Osteoblast (primary cell): Measurements from ENCODE around the gene GALNS. TPM values are rescaled to one million over a fixed set of nuclear protein-coding genes. Genes with fewer than 3 reads are reported as not detected.
A peak's percentile ranks its signal among the peaks of the same experiment; 100 is the strongest.

ENCODE experiments used
- DNase-seq: peaks from one replicate; pipeline ENCODE4 v3.0.0; 2011; ENCODE audit warnings: low spot score, mixed read lengths; ENCODE audit not compliant: insufficient read length; ENCODE audit errors: missing footprints
- H2AFZ ChIP-seq: 2 replicates; pipeline ENCODE4 v1.6.0; 2011; ENCODE audit warnings: mild to moderate bottlenecking, low read length
- H3K27ac ChIP-seq: 2 replicates; pipeline ENCODE4 v1.5.1; 2011; ENCODE audit warnings: mild to moderate bottlenecking, low read depth, low read length, moderate library complexity
- H3K27me3 ChIP-seq: 2 replicates; pipeline ENCODE4 v1.6.0; 2012; ENCODE audit warnings: mild to moderate bottlenecking, control low read depth, inconsistent platforms, low read length, moderate library complexity; ENCODE audit not compliant: insufficient read depth
- H3K36me3 ChIP-seq: 2 replicates; pipeline ENCODE4 v1.5.1; 2011; ENCODE audit warnings: mild to moderate bottlenecking, low read length, control low read depth, moderate library complexity; ENCODE audit not compliant: insufficient read depth
- H3K4me1 ChIP-seq: 2 replicates; pipeline ENCODE4 v1.5.1; 2011; ENCODE audit warnings: mild to moderate bottlenecking, low read length, control low read depth, moderate library complexity; ENCODE audit not compliant: insufficient read depth
- H3K4me2 ChIP-seq: 2 replicates; pipeline ENCODE4 v1.6.0; 2011; ENCODE audit warnings: mild to moderate bottlenecking, low read length; ENCODE audit not compliant: insufficient read depth
- H3K4me3 ChIP-seq: fragments of 200-600 bp; sonication (generic); 3 replicates; pipeline ENCODE4 v1.5.1; 2012; ENCODE audit warnings: mild to moderate bottlenecking, low read length, inconsistent platforms; ENCODE audit not compliant: insufficient read depth
- H3K79me2 ChIP-seq: 2 replicates; pipeline ENCODE4 v1.6.0; 2012; ENCODE audit warnings: mild to moderate bottlenecking, low read length, control low read depth, inconsistent platforms; ENCODE audit not compliant: insufficient read depth
- H3K9me3 ChIP-seq: 2 replicates; pipeline ENCODE4 v1.5.1; 2011; ENCODE audit warnings: low read depth, low read length, control low read depth
- H4K20me1 ChIP-seq: 2 replicates; pipeline ENCODE4 v1.6.0; 2012; ENCODE audit warnings: mild to moderate bottlenecking, low read length, control low read depth; ENCODE audit not compliant: insufficient read depth
- total RNA-seq: library from RNA; depleted of rRNA; stranded (reverse); fragments of >200 nt; gene quantifications from 2 replicates; pipeline ENCODE4 v1.2.3, GENCODE V29; 2012
- TF ChIP-seq, protein P1 (sequence below): IDR thresholded peaks from 2 replicates; pipeline ENCODE4 v1.5.1; 2011; ENCODE audit warnings: mild to moderate bottlenecking, low read depth, low read length, moderate library complexity; ENCODE audit errors: extremely low read depth

Gene GALNS
- total RNA-seq, 1 donor, result 48.1 TPM

DNA sequence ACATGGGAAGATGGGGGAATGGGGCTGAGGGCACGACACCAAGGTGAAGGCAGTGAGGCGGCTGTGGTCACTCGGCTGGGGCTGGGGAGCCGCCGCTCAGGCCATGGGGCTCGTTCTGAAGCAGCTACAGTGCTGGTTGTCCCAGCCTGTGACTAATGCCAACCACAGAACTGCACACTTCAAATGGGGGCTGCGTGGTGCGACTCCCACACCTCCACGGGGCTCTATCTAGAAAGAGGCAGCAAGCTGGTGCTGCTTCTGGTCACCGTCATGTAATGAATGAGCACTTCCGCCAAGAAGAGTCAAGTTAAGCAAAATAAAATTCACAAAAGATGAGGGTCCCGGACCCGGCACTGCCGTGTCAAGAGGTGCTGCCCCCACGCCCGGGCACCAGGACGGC lies 20.0 kb downstream of the GALNS start:
- H3K9me3 ChIP-seq, result no peaks in the 10 kb centered on the region
- H3K4me1 ChIP-seq, result no peaks in the 10 kb centered on the region
- no peak for DNase-seq
- no peaks in the 10 kb centered on the region for H4K20me1 ChIP-seq
- H3K4me3 ChIP-seq, result no peak overlapping the region
- peaks cover 13% of the 10 kb centered on the region for H3K36me3 ChIP-seq
- TF ChIP-seq, protein P1, sequence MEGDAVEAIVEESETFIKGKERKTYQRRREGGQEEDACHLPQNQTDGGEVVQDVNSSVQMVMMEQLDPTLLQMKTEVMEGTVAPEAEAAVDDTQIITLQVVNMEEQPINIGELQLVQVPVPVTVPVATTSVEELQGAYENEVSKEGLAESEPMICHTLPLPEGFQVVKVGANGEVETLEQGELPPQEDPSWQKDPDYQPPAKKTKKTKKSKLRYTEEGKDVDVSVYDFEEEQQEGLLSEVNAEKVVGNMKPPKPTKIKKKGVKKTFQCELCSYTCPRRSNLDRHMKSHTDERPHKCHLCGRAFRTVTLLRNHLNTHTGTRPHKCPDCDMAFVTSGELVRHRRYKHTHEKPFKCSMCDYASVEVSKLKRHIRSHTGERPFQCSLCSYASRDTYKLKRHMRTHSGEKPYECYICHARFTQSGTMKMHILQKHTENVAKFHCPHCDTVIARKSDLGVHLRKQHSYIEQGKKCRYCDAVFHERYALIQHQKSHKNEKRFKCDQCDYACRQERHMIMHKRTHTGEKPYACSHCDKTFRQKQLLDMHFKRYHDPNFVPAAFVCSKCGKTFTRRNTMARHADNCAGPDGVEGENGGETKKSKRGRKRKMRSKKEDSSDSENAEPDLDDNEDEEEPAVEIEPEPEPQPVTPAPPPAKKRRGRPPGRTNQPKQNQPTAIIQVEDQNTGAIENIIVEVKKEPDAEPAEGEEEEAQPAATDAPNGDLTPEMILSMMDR, result no peak
- no peak overlapping the region for H3K27ac ChIP-seq
- H3K27me3 ChIP-seq, result no peaks in the 10 kb centered on the region
- no peak overlapping the region for H2AFZ ChIP-seq
- H3K4me2 ChIP-seq, result no peak overlapping the region
- no peaks in the 10 kb centered on the region for H3K79me2 ChIP-seq

DNA sequence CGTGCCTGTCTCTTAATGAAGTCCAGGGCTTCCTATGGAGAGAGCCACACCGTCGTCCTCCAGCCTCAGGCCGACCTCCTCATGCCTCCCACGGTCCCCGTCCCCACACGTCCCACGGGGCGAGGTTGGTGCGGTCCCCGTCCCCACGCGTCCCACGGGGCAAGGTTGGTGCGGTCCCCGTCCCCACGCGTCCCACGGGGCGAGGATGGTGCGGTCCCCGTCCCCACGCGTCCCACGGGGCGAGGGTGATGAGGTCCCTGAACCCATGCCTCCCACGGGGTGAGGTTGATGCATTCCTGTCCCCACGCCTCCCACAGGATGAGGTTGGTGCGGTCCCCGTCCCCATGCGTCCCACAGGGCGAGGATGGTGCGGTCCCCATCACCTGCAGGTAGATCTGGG lies 20.9 kb downstream of the GALNS start:
- DNase-seq, result no peak
- no peaks in the 10 kb centered on the region for H3K9me3 ChIP-seq
- H3K4me2 ChIP-seq, result no peak overlapping the region
- H3K4me1 ChIP-seq, result no peaks in the 10 kb centered on the region
- H3K36me3 ChIP-seq, result peaks cover 13% of the 10 kb centered on the region
- H2AFZ ChIP-seq, result peak overlapping the region; percentile 56
- H4K20me1 ChIP-seq, result no peaks in the 10 kb centered on the region
- no peaks in the 10 kb centered on the region for H3K79me2 ChIP-seq
- peak overlapping the region; percentile 12 for H3K27ac ChIP-seq
- TF ChIP-seq, protein P1, result no peak
- H3K27me3 ChIP-seq, result no peaks in the 10 kb centered on the region
- no peak overlapping the region for H3K4me3 ChIP-seq

DNA sequence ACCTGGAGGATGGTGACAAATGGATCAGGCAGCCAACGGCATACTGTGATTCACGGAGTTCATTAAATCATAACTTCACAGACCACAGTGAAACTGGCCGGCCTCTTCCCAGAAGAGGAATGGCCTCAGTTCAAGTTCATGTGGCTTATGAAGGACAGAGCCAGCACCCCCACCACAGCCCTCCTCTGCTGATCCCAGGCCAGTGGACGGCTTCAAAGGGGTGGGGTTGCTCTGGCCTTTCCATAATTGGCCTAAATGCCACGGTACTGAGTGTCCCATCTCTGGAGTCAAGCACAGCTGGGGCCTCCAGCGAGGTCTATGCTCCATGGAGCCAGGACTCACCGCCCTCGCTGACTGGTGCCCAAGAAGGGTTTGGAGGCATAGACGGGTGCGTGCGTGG lies 21.4 kb downstream of the GALNS start:
- no peaks in the 10 kb centered on the region for H3K27me3 ChIP-seq
- no peaks in the 10 kb centered on the region for H3K9me3 ChIP-seq

DNA sequence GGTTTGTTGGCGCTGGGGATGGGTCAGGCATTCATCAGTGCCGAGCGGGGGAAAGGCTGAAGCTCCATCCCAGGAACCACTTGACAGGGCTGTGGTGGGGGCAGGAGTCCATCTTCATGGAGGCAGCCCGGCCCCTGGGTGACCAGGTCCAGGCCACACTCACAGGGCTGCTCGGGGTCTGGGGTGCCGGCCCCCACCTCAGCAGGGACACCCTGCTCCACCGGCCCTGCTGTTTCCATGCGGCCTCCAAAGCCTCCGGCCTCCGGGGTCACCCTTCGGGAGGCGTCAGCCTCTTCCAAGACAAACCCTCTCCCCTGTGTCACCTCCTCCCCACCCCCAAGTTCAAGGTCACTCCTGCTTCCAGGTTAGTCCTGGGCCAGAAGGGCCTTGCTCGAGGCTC lies 22.1 kb downstream of the GALNS start:
- DNase-seq, result no peak
- Histone ChIP-seq H3K4me3 (no peak overlapping the region), H3K36me3 (peaks cover 4% of the 10 kb centered on the region), H3K4me2 (no peak overlapping the region), H3K27me3 (no peaks in the 10 kb centered on the region), H3K9me3 (no peaks in the 10 kb centered on the region), H2AFZ (no peak overlapping the region), H3K4me1 (no peaks in the 10 kb centered on the region), H3K27ac (no peak overlapping the region), H4K20me1 (no peaks in the 10 kb centered on the region), H3K79me2 (no peaks in the 10 kb centered on the region)
- TF ChIP-seq, protein P1, result no peak

More for the DNA sequence above, 21.4 kb downstream of the GALNS start:
- Histone ChIP-seq H3K4me1 (no peaks in the 10 kb centered on the region), H3K36me3 (peaks cover 11% of the 10 kb centered on the region), H3K79me2 (no peaks in the 10 kb centered on the region), H3K4me3 (no peak overlapping the region), H3K27ac (peak overlapping the region; percentile 12), H4K20me1 (no peaks in the 10 kb centered on the region), H2AFZ (peak overlapping the region; percentile 56), H3K4me2 (peak overlapping the region; percentile 18)
- TF ChIP-seq, protein P1, result no peak
- peak; percentile 98 for DNase-seq
